NCI-H2196 treated with DMSO at 0.1 percent for 48 hours (cell line): ENCODE measurements around the gene MYOZ1.

Experiments
- DNase-seq: peaks from one replicate; lab custom pipeline; 2025; ENCODE audit not compliant: unreplicated experiment; lab: John Stamatoyannopoulos, UW

Gene MYOZ1

DNA sequence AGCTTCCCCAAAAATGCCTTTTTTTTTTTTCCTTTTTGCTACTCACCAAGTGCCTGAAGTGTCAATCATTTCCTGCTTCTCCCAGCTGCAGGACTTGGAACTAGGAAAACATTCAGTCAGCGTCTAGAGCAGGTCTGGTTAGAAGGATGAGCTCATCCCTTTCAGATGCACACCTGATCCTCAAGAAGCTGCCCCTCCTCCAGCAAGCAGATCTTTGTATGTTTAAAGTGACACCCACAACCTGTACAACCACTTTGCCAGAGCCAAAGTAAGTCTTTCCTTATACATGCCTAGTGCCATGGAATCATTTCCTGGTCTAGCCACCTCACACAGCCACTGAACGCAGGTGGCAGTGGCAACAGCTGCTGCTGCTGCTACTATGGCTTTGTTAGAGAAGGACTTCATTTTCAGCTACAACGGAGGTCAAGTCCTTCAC lies 39.8 kb downstream of the MYOZ1 start:
- peak; percentile 62 for DNase-seq

- no peak for DNase-seq
Measured at GRCh38 chr10:73597346-73597745, 43.9 kb downstream of the MYOZ1 start.

- no peak for DNase-seq
Measured at GRCh38 chr10:73593812-73594211, 47.5 kb downstream of the MYOZ1 start.

DNA sequence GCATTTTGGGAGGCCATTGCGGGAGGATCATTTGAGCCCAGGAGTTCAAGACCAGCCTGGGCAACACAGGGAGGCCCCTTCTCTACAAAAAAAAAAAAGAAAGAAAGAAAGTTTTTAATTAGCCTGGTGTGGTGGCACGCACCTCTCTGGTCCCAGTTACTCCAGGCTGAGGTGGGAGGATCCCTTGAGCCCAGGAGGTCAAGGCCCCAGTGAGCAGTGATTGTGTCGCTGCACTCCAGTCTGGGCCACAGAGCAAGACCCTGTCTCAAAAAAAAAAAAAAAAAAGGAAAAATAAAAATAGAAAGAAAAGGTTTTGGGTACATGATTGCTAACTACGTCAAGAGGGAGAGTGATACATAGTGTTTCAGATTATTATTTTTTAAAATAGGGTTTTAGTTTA lies 48.2 kb downstream of the MYOZ1 start:
- DNase-seq = no peak

DNA sequence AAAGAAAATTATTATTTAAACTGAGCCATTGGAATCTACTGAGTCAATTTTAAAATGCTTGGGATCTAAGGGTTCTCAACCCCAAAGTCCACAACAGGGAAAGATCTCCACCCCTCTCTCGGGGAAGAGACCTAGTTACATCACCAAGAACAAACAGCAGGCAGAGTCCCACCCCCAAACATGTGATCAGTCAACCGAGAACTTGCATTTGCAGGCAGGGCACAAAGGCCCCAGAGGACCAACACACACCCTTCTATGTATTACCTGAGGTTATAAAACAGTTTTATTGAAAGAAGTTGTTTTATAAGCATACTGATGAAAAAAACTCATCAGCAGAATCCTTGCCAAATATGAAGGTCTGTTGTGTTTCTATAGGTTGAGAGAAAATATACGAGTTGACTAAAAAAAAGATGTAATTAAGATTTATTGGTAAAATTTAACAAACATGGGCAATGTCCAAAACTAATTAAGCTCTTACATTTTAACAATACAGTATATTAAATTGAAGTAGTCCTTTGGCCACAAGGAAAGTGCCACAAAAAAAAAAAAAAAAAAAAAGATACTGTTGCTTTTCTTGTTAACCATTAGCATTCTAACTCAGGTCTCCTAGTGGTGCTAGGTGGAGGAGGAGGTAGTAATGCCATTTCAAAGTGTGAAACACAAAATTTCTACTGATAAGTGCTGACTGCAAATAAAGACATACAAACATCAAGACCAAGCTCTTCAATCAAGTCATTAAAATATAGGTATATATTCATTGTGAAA lies 49.2 kb downstream of the MYOZ1 start:
- no peak for DNase-seq

DNA sequence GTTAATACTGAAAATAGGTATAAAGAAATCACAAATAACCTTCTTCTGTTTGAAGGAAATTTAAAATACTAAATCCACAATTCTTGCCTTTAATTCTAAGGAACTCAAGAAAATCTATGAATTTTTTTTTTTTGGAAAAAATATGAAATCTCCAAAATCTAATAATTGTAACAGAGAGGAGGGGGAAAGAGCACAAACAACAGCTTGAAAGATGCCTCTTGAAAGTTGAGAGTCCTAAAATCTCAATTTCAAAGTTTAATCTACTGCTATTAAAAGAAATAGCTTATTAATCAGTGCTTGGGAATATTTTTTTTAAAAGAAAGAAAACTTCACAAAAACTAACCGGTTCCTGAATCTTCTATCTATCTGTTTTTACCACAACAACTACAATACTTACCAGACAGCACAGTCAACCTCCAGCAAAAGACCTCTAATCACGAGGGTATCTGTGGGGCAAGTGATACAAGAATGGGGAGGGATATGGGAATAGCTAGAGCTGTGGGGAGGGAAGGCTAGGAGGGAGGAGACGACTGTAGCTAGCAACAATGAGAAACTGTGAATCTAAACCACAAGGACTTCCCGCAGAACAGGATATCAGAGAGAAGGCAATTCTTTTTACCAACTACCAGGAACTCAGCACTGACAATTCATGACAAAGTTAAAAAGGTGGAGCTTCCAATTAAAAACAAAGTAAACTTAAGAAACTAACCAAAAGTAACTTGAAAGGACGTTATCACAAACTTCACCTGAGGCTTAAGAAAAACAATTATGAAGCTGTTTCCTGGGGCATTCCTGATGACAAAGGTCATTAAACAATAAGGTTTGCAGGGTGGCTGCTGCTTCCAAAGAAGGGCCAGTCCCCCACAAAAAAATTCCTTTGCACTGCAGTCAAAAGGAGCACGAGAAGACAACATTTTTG lies 50.1 kb downstream of the MYOZ1 start, which contains the start of gene USP54:
TSS of gene USP54 (minus strand) at position 462 of the 919 bp plus-strand sequence. CDS start 15,684 bp downstream, outside the sequence.
- DNase-seq = no peak

DNA sequence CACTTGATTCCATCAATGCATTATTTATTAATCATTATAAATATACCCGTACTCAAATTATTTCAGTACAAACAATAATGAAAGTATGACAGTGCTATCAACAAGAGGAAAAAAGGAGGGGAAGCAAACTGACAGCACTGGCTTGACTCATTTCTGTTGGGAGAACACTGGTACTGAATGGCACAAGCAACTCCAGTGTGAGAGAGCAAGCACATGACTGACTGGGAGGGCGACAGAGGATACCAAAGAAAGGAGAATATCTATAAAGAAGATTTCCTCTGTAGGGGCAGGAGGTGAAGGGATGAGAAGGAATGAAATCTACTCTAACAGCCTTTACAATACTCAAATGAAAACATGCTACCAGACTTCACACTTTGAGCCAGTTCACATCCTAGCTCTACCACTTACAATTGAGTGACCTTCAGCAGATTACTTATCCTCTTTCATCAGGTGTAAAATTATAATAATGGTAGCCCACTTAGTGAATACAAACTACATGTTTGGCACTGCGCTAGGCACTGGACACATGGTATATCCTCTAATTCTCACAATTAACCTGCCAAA lies 51.6 kb downstream of the MYOZ1 start:
- no peak for DNase-seq

GRCh38 chr10:73588656-73589055 lies 52.6 kb downstream of the MYOZ1 start:
- no peak for DNase-seq

- DNase-seq = no peak
Measured at GRCh38 chr10:73586583-73586984, 54.7 kb downstream of the MYOZ1 start.

- no peak for DNase-seq
Measured at GRCh38 chr10:73585327-73585726, 55.9 kb downstream of the MYOZ1 start.

DNA sequence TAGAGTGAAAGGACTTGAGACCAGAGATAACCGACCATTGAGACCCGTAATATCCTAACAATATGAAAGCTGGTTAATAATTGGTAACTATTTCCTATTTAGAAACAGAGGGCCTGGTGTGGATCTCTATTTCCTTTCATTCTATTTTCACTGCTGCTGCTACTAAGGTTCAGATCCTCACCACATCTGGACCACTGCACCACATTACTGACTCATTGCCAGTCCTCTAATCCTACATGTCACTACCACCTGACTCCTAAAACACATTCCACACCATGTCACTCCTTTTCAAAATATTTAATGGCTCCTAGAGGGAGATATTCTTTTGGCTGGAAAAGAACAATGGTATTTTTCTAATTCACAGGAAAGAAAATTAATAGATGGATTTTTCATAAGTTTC lies 56.5 kb downstream of the MYOZ1 start:
- no peak for DNase-seq

GRCh38 chr10:73581918-73582317 lies 59.4 kb downstream of the MYOZ1 start:
- DNase-seq = no peak
